Heart left ventricle (tissue), 16 donors: ENCODE measurements around the gene SLC35G3. TPM values are rescaled to one million over a fixed set of nuclear protein-coding genes. Genes with fewer than 3 reads are reported as not detected.

Experiments
- ATAC-seq, 4 donors: fragments of 200-7000 bp; cut with Tn5 transposase; one replicate each; pipeline ENCODE4 v1.9.1; 2020 to 2022; ENCODE audit warnings: moderate library complexity in 4 of 4, mild to moderate bottlenecking in 3 of 4, moderate number of reproducible peaks in 1 of 4
- DNase-seq, 5 donors: peaks; one replicate each; pipeline ENCODE4 v3.0.0-alpha.2; 2020
- H3K27ac ChIP-seq, 12 donors: fragments of 200-600 bp; sonication (generic) in 4 of 12; one replicate each; pipeline versions ENCODE4 v1.5.0 to v1.8.0; 2016 to 2022; ENCODE audit warnings: mild to moderate bottlenecking in 2 of 12
- H3K27me3 ChIP-seq, 9 donors: fragments of 200-600 bp; sonication (generic) in 2 of 9; one replicate each; pipeline versions ENCODE4 v1.5.1 to v1.8.0; 2016 to 2022; ENCODE audit warnings: mild to moderate bottlenecking in 3 of 9
- H3K36me3 ChIP-seq, 9 donors: fragments of 200-600 bp; sonication (generic) in 2 of 9; one replicate each; pipeline versions ENCODE4 v1.5.0 to v1.8.0; 2018 to 2022; ENCODE audit warnings: mild to moderate bottlenecking in 2 of 9
- H3K4me1 ChIP-seq, 12 donors: fragments of 200-600 bp; sonication (generic) in 4 of 12; one replicate each; pipeline versions ENCODE4 v1.5.0 to v1.8.0; 2016 to 2022; ENCODE audit warnings: mild to moderate bottlenecking in 3 of 12
- H3K4me3 ChIP-seq, 12 donors: fragments of 200-600 bp; sonication (generic) in 4 of 12; one replicate each; pipeline versions ENCODE4 v1.5.0 to v1.8.0; 2017 to 2022; ENCODE audit warnings: mild to moderate bottlenecking in 9 of 12, moderate library complexity in 4 of 12
- H3K9me3 ChIP-seq, 12 donors: fragments of 200-600 bp; sonication (generic) in 4 of 12; one replicate each; pipeline versions ENCODE4 v1.5.0 to v1.8.0; 2016 to 2022; ENCODE audit warnings: mild to moderate bottlenecking in 1 of 12
- POLR2A ChIP-seq, 2 donors: fragments of 450-650 bp; IDR thresholded peaks; one replicate each; pipeline ENCODE4 v1.6.1; 2017; ENCODE audit warnings: antibody characterized with exemption in 2 of 2, mild to moderate bottlenecking in 2 of 2, moderate library complexity in 2 of 2
- WGBS, 4 donors: extraction: QIAGEN DNeasy Blood & Tissue Kit in 2 of 4; methylation state at CpG; one replicate each; pipeline versions ENCODE4 v1.1.5 to v1.1.7; 2013 to 2018; 5-methylcytosine and 5-hydroxymethylcytosine counted together
- intact Hi-C, 10 donors: fragments of 100-400 bp; cut with DNase I; formaldehyde crosslinking; loops; one replicate each; pipeline versions ENCODE4 v1.11.1 to v1.14.2; 2022
- polyA plus RNA-seq, 2 donors: library from polyadenylated mRNA; stranded (reverse); fragments of 200-250 nt; gene quantifications; one replicate each; pipeline ENCODE4 v1.2.3, GENCODE V29; 2013
- total RNA-seq, 9 donors: library from RNA; depleted of rRNA in 2 of 9; stranded (reverse); fragments of >200 nt in 2 of 9; fragmentation: NEBNext Ultra II Directional in 3 of 9; extraction: Animal tissue kit (Norgen Biotek cat#: 25700) in 3 of 9; gene quantifications; one replicate each; pipeline versions ENCODE4 v1.1.0 to v1.2.4, GENCODE V29; 2016 to 2023
- TF ChIP-seq, protein P1 (sequence below), 12 donors: fragments of 200-600 bp; sonication (generic) in 4 of 12; IDR thresholded peaks; one replicate each; pipeline versions ENCODE4 v1.5.0 to v1.8.0; 2018 to 2022; ENCODE audit warnings: antibody characterized with exemption in 12 of 12, mild to moderate bottlenecking in 5 of 12
- donor health status: ischemic (EF 13 %, LVEDD 7.1; RV severe dilation, severe dysfunction).
- donor health status: healthy with polysubstance abuse.
- donor health status: DM: no; HTN: yes; CAD: no.
- donor health status: DM: no; HTN: no; CAD: no.
- donor health status: ischemic (EF 25% LVEDD 6.9; RV normal size, moderate dysfunction).
- donor health status: ischemic (EF 25% LVEDD 5.7; RV mildly dilated, moderate dysfunction).
- donor health status: healthy.
- donor health status: DM: yes; HTN: yes; CAD: no.
- donor health status: ischemic (EF 35%, LVEDD 5.7; RV mildly dilated, moderate dysfunction).
- donor health status: nonischemic (EF 11% LVEDD 7.7; RV severe dilation, severe dysfunction).
- donor health status: DM: yes; HTN: yes; CAD: no.
- donor health status: PGD.
- donor health status: ischemic (EF 29% LVEDD 5.4; RV normal size, mild dysfunction).
- donor health status: nonischemic (EF 23%, LVEDD 6.1; RV moderate dilation, normal function).

SLC35G3 gene
- total and polyA plus RNA-seq, 11 donors: not detected

DNA sequence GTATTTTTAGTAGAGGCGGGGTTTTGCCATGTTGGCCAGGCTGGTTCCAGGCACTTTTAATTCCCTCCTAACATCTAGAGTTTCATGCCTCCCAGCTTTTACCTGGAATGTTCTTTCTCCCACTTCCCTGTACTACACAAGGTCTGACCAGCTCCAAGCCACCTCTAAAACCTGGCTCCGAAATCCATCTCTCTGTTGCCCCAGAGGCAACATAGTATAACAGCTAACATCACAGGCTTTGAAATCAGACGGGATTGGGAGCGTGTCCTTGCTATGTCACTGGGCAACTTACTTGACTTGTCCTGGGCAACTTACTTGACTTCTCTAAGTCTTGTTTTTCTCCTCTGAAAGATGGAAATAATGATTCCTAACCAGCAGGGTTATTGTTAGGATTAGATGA lies 31.4 kb downstream of the SLC35G3 start:
- DNase-seq (no peak), ATAC-seq (no peak)
- Histone ChIP-seq H3K27ac (no peak overlapping the region), H3K9me3 (no peaks in the 10 kb centered on the region), H3K27me3 (no peaks in the 10 kb centered on the region), H3K4me1 (peaks cover 0 to 17% (median 0%) of the 10 kb centered on the region in 12 donors), H3K36me3 (peaks cover 0 to 83% (median 17%) of the 10 kb centered on the region in 9 donors), H3K4me3 (no peak overlapping the region)
- WGBS, 4 donors: 89 to 93% (median 91%) methylated on average over 4 of the region's 4 CpGs
- intact Hi-C loops: loop anchor here in 2 of 10 donors (10.0 kb wide), 1 partner anchor 582 kb away; no protein-coding TSS in a partner anchor
- TF ChIP-seq, protein P1, sequence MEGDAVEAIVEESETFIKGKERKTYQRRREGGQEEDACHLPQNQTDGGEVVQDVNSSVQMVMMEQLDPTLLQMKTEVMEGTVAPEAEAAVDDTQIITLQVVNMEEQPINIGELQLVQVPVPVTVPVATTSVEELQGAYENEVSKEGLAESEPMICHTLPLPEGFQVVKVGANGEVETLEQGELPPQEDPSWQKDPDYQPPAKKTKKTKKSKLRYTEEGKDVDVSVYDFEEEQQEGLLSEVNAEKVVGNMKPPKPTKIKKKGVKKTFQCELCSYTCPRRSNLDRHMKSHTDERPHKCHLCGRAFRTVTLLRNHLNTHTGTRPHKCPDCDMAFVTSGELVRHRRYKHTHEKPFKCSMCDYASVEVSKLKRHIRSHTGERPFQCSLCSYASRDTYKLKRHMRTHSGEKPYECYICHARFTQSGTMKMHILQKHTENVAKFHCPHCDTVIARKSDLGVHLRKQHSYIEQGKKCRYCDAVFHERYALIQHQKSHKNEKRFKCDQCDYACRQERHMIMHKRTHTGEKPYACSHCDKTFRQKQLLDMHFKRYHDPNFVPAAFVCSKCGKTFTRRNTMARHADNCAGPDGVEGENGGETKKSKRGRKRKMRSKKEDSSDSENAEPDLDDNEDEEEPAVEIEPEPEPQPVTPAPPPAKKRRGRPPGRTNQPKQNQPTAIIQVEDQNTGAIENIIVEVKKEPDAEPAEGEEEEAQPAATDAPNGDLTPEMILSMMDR (IDR thresholded peaks at IDR 0.05): no peak
- no peak for TF ChIP-seq POLR2A (IDR thresholded peaks at IDR 0.05)

DNA sequence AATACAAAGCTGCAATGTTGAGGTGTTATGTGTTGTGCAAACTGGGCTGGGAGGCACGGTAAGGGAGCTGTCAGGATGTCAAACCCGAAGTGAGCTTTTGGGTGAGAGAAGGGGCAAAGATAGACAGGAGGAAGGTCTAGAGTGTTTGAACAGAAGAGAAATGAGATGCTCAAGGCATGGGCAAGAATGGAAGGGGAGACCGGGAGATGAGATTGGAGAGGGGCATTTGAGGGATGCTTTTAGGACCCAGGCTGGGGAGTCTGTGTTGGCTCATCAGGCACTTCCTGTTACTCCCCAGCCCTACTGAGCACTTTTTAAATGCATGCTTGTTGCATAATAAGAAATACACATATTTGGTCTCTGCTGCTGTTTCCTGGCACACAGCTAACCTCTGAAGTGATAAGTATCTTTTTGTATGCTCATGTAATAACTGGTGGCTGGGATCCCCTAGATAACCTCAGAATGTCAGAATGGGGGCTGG lies 32.9 kb downstream of the SLC35G3 start:
- no peak for DNase-seq
- ATAC-seq: peak in 1 of 4 donors; percentile 18

DNA sequence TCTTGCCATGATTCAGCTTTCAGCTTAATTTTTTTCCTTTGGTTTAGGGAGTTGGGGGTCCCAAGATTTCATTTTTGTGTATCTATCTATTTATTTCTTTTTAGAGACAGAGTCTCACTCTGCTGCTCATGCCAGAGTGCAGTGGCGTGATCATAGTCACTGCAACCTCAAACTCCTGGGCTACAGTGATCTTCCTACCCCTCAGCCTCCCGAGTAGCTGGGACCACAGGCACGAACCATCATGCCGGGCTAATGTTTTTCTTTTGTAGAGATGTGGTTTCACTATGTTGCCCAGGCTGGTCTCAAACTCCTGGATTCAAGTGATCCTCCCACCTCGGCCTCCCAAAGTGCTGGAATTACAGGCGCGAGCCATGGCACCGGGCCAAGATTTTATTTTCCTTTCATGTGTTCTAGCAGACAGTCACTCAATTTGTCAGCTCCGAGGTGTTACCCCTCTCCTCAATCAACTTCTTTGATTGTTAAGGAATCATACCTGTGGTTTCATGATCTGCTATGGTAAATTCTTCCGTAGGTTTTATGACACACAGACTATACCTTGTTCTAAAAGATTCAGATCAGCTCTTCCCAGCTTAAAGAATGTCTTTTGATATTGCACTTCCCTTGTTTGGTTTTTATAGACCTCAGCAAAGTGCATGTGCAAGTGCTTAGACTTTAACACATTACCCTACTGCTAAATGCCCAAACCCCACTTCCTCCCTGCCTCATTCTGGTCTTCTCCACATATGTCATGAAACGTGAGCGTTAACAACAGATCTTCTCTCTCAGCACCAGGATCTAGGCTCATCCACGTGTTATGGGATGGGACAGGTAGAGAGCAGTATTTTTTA lies 33.6 kb downstream of the SLC35G3 start:
- H3K36me3 ChIP-seq: peaks cover 0 to 94% (median 25%) of the 10 kb centered on the region in 9 donors
- H3K9me3 ChIP-seq: no peaks in the 10 kb centered on the region
- TF ChIP-seq POLR2A (IDR thresholded peaks at IDR 0.05): no peak
- TF ChIP-seq, protein P1 (IDR thresholded peaks at IDR 0.05): no peak
- WGBS, 4 donors: 80 to 86% (median 84%) methylated on average over 13 of the region's 13 CpGs
- ATAC-seq: no peak
- no peak overlapping the region for H3K4me3 ChIP-seq
- no peak for DNase-seq
- intact Hi-C loops: loop anchor here in 2 of 10 donors (10.0 kb wide), 1 partner anchor 584 kb away; no protein-coding TSS in a partner anchor
- H3K4me1 ChIP-seq: peaks cover 0 to 17% (median 0%) of the 10 kb centered on the region in 12 donors
- H3K27me3 ChIP-seq: no peaks in the 10 kb centered on the region
- peak overlapping the region in 1 of 12 donors; percentile 70 for H3K27ac ChIP-seq

More for the DNA sequence above, 32.9 kb downstream of the SLC35G3 start:
- TF ChIP-seq, protein P1 (IDR thresholded peaks at IDR 0.05): no peak
- TF ChIP-seq POLR2A (IDR thresholded peaks at IDR 0.05): no peak
- intact Hi-C loops: loop anchor here in 2 of 10 donors (10.0 kb wide), 1 partner anchor 583 kb away; no protein-coding TSS in a partner anchor
- H3K4me3 ChIP-seq: no peak overlapping the region
- no peaks in the 10 kb centered on the region for H3K27me3 ChIP-seq
- peaks cover 0 to 17% (median 0%) of the 10 kb centered on the region in 12 donors for H3K4me1 ChIP-seq
- 72 to 76% (median 74%) methylated on average over 3 of the region's 3 CpGs for WGBS, 4 donors
- H3K36me3 ChIP-seq: peaks cover 0 to 89% (median 18%) of the 10 kb centered on the region in 9 donors
- H3K9me3 ChIP-seq: no peaks in the 10 kb centered on the region
- H3K27ac ChIP-seq: peak overlapping the region in 1 of 12 donors; percentile 70

DNA sequence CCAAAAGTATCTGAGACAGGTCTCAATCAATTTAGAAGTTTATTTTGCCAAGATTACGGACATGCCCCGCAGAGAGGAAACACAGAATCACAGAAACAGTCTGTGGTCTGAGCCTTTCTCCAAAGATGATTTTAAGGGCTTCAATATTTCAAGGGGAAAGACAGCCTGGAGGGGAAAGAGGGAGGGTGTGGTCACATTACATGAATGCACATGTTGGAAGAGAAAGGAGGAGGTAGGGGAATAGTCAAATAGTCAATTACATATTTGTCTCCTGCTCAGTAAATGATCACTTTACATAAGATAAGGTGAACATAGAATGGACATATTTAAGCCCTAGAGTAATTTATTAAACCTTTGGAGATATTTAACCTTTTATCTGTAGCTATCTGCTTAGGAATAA lies 34.3 kb downstream of the SLC35G3 start:
- Histone ChIP-seq H3K9me3 (no peaks in the 10 kb centered on the region), H3K36me3 (peaks cover 0 to 94% (median 27%) of the 10 kb centered on the region in 9 donors), H3K4me1 (peaks cover 0 to 17% (median 0%) of the 10 kb centered on the region in 12 donors), H3K27ac (peak overlapping the region in 1 of 12 donors; percentile 70), H3K27me3 (no peaks in the 10 kb centered on the region), H3K4me3 (no peak overlapping the region)
- DNase-seq (no peak), ATAC-seq (no peak)
- TF ChIP-seq, protein P1 (IDR thresholded peaks at IDR 0.05): no peak
- no peak for TF ChIP-seq POLR2A (IDR thresholded peaks at IDR 0.05)
- intact Hi-C loops: loop anchor here in 3 of 10 donors (10.0 kb wide), 2 partner anchors 55 to 585 kb away; no protein-coding TSS in a partner anchor
- WGBS, 4 donors: 88 to 96% (median 93%) methylated on average over 2 of the region's 2 CpGs
